Measurements from ENCODE around the gene TMBIM6. TPM values are rescaled to one million over a fixed set of nuclear protein-coding genes. Genes with fewer than 3 reads are reported as not detected.

TMBIM6 gene
- total RNA-seq, 4 donors from 2014 or later = 251 to 408 (median 329) TPM

DNA sequence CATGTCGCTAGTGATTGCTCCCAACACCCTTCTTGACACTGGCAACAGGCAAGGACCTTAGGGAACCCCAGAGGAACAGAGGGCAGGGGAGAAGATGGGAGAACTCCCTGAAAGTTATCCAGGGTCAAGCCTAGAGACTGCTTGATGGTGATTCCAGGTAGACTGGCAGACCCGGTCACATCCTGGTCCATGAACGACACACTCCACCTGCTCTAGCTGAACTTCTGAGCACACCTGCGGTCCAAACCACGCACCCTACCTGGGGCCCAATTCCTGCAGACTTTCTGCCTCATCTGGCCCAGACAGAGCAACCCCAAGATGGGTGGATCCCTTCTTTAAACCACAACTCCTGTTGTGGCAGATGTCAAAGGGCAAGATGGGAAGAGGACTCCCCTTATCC lies 52.7 kb downstream of the TMBIM6 start:
- no peak for ATAC-seq
- 86% methylated on average over 4 of the region's 5 CpGs; no CpG with 5 or more reads in 1 of the 2 donors for WGBS, 2 donors (ENCODE audit: low coverage in 1 of 2)
- Histone ChIP-seq H3K4me3 (no peak overlapping the region), H3K4me1 (no peaks in the 10 kb centered on the region), H3K27me3 (no peaks in the 10 kb centered on the region), H3K27ac (no peak overlapping the region), H3K36me3 (peaks cover 0 to 95% of the 10 kb centered on the region in 2 donors), H3K9me3 (no peaks in the 10 kb centered on the region)
- TF ChIP-seq EP300 (IDR thresholded peaks at IDR 0.05) (no peak), POLR2AphosphoS5 (IDR thresholded peaks at IDR 0.05) (no peak), POLR2A (IDR thresholded peaks at IDR 0.05) (no peak)
- TF ChIP-seq, protein P1, sequence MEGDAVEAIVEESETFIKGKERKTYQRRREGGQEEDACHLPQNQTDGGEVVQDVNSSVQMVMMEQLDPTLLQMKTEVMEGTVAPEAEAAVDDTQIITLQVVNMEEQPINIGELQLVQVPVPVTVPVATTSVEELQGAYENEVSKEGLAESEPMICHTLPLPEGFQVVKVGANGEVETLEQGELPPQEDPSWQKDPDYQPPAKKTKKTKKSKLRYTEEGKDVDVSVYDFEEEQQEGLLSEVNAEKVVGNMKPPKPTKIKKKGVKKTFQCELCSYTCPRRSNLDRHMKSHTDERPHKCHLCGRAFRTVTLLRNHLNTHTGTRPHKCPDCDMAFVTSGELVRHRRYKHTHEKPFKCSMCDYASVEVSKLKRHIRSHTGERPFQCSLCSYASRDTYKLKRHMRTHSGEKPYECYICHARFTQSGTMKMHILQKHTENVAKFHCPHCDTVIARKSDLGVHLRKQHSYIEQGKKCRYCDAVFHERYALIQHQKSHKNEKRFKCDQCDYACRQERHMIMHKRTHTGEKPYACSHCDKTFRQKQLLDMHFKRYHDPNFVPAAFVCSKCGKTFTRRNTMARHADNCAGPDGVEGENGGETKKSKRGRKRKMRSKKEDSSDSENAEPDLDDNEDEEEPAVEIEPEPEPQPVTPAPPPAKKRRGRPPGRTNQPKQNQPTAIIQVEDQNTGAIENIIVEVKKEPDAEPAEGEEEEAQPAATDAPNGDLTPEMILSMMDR (IDR thresholded peaks at IDR 0.05) = no peak

- no peak for ATAC-seq
- TF ChIP-seq EP300 (IDR thresholded peaks at IDR 0.05) = no peak
- no peak for TF ChIP-seq POLR2A (IDR thresholded peaks at IDR 0.05)
- TF ChIP-seq POLR2AphosphoS5 (IDR thresholded peaks at IDR 0.05) = no peak
- Histone ChIP-seq H3K27me3 (no peaks in the 10 kb centered on the region), H3K4me3 (no peak overlapping the region), H3K27ac (no peak overlapping the region), H3K36me3 (peaks cover 0 to 95% of the 10 kb centered on the region in 2 donors), H3K9me3 (no peaks in the 10 kb centered on the region), H3K4me1 (no peaks in the 10 kb centered on the region)
- no CpG with 5 or more reads among the region's 32 CpGs for WGBS, 2 donors (ENCODE audit: low coverage in 1 of 2)
Measured at GRCh38 chr12:49794811-49795653, 53.7 kb downstream of the TMBIM6 start.

DNA sequence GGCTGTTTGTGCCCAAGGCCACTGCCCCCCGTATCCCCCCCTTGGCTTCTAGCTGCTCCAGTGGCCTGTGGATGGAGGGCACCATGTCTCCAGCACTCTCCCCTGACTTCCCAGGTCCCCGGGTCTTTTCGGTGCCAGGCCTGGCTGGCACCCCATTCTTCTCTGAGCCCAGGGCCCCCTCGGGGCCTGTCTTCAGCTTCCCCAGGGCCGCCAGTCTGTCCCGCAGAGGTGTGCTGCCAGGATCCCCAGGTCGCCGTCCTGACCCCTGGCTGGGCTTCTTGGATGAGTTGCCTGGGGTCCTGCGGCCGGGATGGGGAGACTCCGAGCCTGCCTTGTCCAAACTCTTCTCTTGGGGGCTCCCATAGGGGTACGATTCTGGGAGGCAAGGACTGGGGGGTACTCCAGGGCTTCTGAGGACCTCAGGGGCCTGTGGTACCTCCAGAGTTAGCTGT lies 54.3 kb downstream of the TMBIM6 start:
- H3K36me3 ChIP-seq = peaks cover 0 to 95% of the 10 kb centered on the region in 2 donors
- no CpG with 5 or more reads among the region's 12 CpGs for WGBS, 2 donors (ENCODE audit: low coverage in 1 of 2)
- ATAC-seq = no peak
- H3K4me3 ChIP-seq = no peak overlapping the region
- H3K4me1 ChIP-seq = peaks cover 0 to under 1% (median 0%) of the 10 kb centered on the region in 3 donors
- H3K27ac ChIP-seq = no peak overlapping the region
- H3K27me3 ChIP-seq = no peaks in the 10 kb centered on the region
- H3K9me3 ChIP-seq = no peaks in the 10 kb centered on the region
- no peak for TF ChIP-seq POLR2AphosphoS5 (IDR thresholded peaks at IDR 0.05)
- TF ChIP-seq EP300 (IDR thresholded peaks at IDR 0.05) = no peak
- TF ChIP-seq POLR2A (IDR thresholded peaks at IDR 0.05) = no peak
- TF ChIP-seq, protein P1 (IDR thresholded peaks at IDR 0.05) = no peak

- Histone ChIP-seq H3K9me3 (no peaks in the 10 kb centered on the region), H3K27ac (no peak overlapping the region), H3K36me3 (peaks cover 0 to 95% of the 10 kb centered on the region in 2 donors), H3K4me1 (peaks cover 0 to 6% (median 0%) of the 10 kb centered on the region in 3 donors), H3K27me3 (no peaks in the 10 kb centered on the region), H3K4me3 (no peak overlapping the region)
- 82 to 93% methylated on average over 3 to 9 of the region's 12 CpGs for WGBS, 2 donors (ENCODE audit: low coverage in 1 of 2)
- no peak for TF ChIP-seq EP300 (IDR thresholded peaks at IDR 0.05)
- TF ChIP-seq POLR2A (IDR thresholded peaks at IDR 0.05) = no peak
- TF ChIP-seq POLR2AphosphoS5 (IDR thresholded peaks at IDR 0.05) = no peak
- TF ChIP-seq, protein P1 (IDR thresholded peaks at IDR 0.05) = no peak
- ATAC-seq = no peak
Measured at GRCh38 chr12:49796155-49796554, 54.8 kb downstream of the TMBIM6 start.

GRCh38 chr12:49796606-49797448 lies 55.5 kb downstream of the TMBIM6 start:
- Histone ChIP-seq H3K4me3 (no peak overlapping the region), H3K36me3 (peaks cover 0 to 95% of the 10 kb centered on the region in 2 donors), H3K9me3 (no peaks in the 10 kb centered on the region), H3K27ac (no peak overlapping the region), H3K4me1 (peaks cover 0 to 10% (median 0%) of the 10 kb centered on the region in 3 donors), H3K27me3 (no peaks in the 10 kb centered on the region)
- WGBS, 2 donors (ENCODE audit: low coverage in 1 of 2) = no CpG with 5 or more reads among the region's 17 CpGs
- ATAC-seq = no peak
- TF ChIP-seq POLR2AphosphoS5 (IDR thresholded peaks at IDR 0.05) = no peak
